Skeletal muscle cell (primary cell): ENCODE measurements around the gene OR10T2.
"Not testable (repeated sequence)": the region's sequence is repeated elsewhere in the genome, so short reads cannot be mapped to it uniquely, and the experiment has no call there.

Experiments
- DNase-seq: peaks from one replicate; pipeline ENCODE4 v3.0.0-alpha.2; 2010; ENCODE audit warnings: low read depth
- H3K4me3 ChIP-seq: 2 replicates; pipeline ENCODE4 v1.5.1; 2011; ENCODE audit warnings: low read depth, mild to moderate bottlenecking, control low read depth, low read length, moderate library complexity

The OR10T2 gene

GRCh38 chr1:158362482-158362881, 36.8 kb downstream of the OR10T2 start:
- DNase-seq, result no peak
- no peak overlapping the region for H3K4me3 ChIP-seq

DNA sequence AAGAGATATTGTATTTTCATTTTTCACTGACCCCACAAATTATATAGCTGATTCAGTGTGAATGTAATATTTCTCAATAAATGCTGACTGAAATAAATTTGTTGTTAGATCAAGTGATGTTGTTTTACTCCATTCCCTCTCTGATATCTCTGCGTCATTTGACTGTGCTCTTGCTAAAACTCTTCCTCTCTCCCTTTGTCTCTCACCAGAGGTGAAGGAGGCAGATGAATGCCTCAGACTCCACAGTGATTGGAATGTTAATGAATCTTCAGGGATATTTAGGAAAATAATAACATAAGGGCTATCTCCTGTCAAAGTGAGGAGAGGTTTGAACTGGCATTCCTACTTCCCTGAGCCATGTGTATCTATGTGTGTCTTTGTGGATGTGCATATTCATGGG, 41.8 kb downstream of the OR10T2 start:
- no peak for DNase-seq
- H3K4me3 ChIP-seq, result no peak overlapping the region

- DNase-seq, result no peak
- no peak overlapping the region for H3K4me3 ChIP-seq
Measured at GRCh38 chr1:158356616-158357015, 42.6 kb downstream of the OR10T2 start.

DNA sequence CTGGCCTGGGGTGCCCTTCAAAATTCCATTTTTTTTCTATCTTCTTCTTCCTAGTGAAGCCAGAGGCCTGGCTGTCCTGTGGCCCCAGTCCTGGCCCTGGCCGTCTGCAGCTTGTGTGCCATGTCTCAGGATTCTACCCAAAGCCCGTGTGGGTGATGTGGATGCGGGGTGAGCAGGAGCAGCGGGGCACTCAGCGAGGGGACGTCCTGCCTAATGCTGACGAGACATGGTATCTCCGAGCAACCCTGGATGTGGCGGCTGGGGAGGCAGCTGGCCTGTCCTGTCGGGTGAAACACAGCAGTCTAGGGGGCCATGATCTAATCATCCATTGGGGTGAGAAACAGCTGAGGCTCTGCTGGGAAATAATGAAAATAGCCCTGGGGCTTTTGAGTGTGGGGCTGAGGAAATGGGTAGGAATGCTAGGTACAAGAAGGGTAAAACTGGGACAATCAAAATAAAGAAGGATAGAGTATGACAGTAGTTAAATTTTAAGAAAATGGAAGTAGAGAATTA, 43.4 kb downstream of the OR10T2 start:
- no peak overlapping the region for H3K4me3 ChIP-seq
- no peak for DNase-seq

- DNase-seq, result no peak
- no peak overlapping the region for H3K4me3 ChIP-seq
Measured at GRCh38 chr1:158354255-158354654, 45.0 kb downstream of the OR10T2 start.

DNA sequence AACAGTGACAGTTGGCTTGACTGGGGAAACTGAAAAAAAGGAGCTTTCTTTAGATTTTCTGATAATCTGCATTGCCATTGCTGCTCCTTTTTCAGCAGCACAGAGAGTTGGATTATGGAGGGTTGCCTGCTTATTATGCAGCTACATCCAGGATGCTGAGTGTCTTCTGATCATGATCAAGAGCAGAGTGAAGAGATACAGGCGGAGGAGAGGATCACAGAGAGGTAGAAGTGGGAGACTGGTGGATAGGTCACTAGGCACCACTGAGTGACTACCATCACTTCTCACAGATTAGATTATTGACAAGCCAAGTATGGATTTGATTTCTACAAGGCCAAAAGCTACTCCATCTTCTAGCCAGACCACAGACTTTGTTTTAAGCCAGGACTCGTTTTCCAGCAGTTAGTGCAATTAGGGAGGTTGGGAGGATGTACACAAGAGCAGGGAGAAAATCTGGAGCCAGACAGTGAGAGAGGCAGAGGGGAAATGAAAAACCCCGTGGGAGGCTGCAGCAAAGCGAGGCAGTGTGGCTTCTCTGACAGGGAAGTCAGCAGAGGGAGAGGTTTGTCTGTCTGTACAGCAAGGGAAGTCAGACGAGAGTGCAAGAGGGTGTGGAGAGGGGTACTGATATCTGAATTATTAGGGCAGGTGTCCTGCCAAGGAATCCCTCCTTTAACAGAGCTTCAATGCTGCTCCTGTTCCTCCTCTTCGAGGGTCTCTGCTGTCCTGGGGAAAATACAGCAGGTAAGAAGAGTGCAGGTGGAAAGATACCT, 45.8 kb downstream of the OR10T2 start, which contains the start of gene CD1E:
TSS of gene CD1E (plus strand) at position 592 of the 773 bp plus-strand sequence. CDS start at position 687, 95 bp downstream.
- DNase-seq, result no peak
- no peak within 1 kb of the TSS for H3K4me3 ChIP-seq

DNA sequence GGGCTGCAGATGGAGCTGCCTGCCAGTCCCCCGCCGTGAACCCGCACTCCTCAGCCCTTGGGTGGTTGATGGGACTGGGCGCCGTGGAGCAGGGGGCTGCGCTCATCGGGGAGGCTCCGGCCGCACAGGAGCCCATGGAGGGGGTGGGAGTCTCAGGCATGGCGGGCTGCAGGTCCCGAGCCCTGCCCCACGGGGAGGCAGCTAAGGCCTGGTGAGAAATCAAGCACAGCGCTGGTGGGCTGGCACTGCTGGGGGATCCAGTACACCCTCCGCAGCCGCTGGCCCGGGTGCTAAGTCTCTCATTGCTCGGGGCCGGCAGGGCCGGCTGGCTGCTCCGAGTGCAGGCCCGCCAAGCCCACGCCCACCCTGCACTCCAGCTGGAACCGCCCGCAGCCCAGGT, 50.3 kb downstream of the OR10T2 start:
- not testable (repeated sequence) for DNase-seq, H3K4me3 ChIP-seq
